ENCODE measurements around the gene POR.
A peak's percentile ranks its signal among the peaks of the same experiment; 100 is the strongest.
"Not testable (repeated sequence)": the region's sequence is repeated elsewhere in the genome, so short reads cannot be mapped to it uniquely, and the experiment has no call there.

The POR gene

GRCh38 chr7:75914655-75915415 is at the start of gene POR:
TSS of gene POR (plus strand) at chr7:75915155. CDS start at chr7:75954002, 38,847 bp downstream.
- no peaks in the 10 kb centered on the region for H3K27me3 Mint-ChIP-seq
- H3K4me1 Mint-ChIP-seq (ENCODE audit: low read depth): peaks cover 37% of the 10 kb centered on the region

GRCh38 chr7:75866114-75866488 is 48.9 kb upstream of the POR start:
- no peak for DNase-seq
- H3K27me3 Mint-ChIP-seq: peaks cover 8% of the 10 kb centered on the region
- H3K27ac Mint-ChIP-seq: no peak overlapping the region
- peaks cover 29% of the 10 kb centered on the region for H3K4me1 Mint-ChIP-seq (ENCODE audit: low read depth)
- H3K36me3 Mint-ChIP-seq (ENCODE audit: low read depth): no peaks in the 10 kb centered on the region
- H3K9me3 Mint-ChIP-seq: no peaks in the 10 kb centered on the region
- H3K4me3 Mint-ChIP-seq: no peak overlapping the region

More at GRCh38 chr7:75914655-75915415, at the start of gene POR:
- H3K27ac Mint-ChIP-seq: peak within 1 kb of the TSS; percentile 90
- peak; percentile 99 for DNase-seq
- H3K4me3 Mint-ChIP-seq: peak within 1 kb of the TSS; percentile 84
- peaks cover 6% of the 10 kb centered on the region for H3K36me3 Mint-ChIP-seq (ENCODE audit: low read depth)
- no peaks in the 10 kb centered on the region for H3K9me3 Mint-ChIP-seq

DNA sequence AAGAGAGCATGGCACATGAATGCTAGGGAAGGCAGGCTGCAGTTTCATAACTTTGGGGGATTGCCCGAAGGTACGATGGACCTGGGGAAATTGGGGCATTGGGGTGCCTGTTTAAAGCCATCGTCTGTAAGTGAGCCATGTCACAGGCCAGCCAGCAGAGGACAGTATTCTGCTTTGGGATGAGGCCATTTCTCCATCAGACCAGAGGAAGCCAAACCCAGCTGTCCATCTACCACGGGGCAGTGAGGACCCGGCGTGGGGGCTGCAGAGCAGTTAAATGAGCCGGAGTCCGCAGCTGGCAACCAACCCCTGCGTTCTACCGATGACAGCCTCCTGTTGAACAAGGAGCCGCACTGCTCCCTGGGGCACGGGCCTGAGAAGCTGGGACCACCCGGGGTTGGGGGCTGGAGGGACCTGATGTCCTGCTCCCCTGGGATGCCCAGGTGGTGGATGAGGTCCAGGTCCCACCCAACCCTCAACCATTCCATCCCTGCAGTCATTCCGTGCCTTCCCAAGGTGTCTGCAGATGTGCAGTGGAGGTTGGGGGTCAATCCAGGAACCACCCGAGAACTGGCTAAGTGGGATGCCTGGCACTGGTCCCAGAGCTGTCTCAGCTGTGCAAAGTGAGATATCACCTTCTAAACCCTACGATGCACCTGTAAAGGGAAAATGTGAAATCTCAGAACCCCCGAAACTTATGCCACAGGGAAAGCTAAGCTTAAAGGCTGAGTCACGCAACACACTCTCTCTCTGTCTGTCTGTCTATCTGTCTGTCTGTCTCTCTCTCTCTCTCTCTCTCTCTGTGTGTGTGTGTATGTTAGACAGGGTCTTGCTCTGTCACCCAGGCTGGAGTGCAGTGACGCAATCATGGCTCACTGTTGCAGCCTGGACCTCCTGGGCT is 48.2 kb upstream of the POR start:
- no peaks in the 10 kb centered on the region for H3K36me3 Mint-ChIP-seq (ENCODE audit: low read depth)
- no peaks in the 10 kb centered on the region for H3K9me3 Mint-ChIP-seq
- no peak overlapping the region for H3K4me3 Mint-ChIP-seq
- H3K27ac Mint-ChIP-seq: no peak overlapping the region
- H3K4me1 Mint-ChIP-seq (ENCODE audit: low read depth): peaks cover 29% of the 10 kb centered on the region
- H3K27me3 Mint-ChIP-seq: peaks cover 8% of the 10 kb centered on the region
- peak; percentile 61 for DNase-seq

- Mint-ChIP-seq H3K27me3 (peaks cover 8% of the 10 kb centered on the region), H3K9me3 (no peaks in the 10 kb centered on the region), H3K36me3 (ENCODE audit: low read depth) (no peaks in the 10 kb centered on the region)
Measured at GRCh38 chr7:75867390-75867717, 47.6 kb upstream of the POR start.

DNA sequence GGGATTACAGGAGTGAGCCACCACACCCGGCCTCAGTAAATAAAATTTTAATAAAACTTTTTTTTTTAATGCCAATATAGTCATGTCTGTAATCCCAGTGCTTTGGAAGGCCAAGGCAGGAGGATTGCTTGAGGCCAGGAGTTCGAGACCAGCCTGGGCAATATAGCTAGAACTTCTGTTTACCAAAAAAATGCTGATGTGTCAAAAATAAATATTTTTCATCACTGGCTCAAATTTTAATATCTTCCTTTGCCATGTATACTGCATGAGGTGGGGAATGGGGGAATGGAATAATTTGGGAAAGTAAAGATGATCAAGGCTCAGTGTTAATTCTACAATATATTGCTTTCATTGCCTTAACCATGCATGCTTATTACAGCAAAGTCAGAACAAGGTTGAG is 46.8 kb upstream of the POR start:
- no peak for DNase-seq
- Mint-ChIP-seq H3K4me1 (ENCODE audit: low read depth) (peaks cover 32% of the 10 kb centered on the region), H3K9me3 (no peaks in the 10 kb centered on the region), H3K27ac (no peak overlapping the region), H3K36me3 (ENCODE audit: low read depth) (no peaks in the 10 kb centered on the region), H3K4me3 (no peak overlapping the region), H3K27me3 (peaks cover 8% of the 10 kb centered on the region)

More at GRCh38 chr7:75867390-75867717, 47.6 kb upstream of the POR start:
- no peak for DNase-seq
- H3K4me1 Mint-ChIP-seq (ENCODE audit: low read depth): peaks cover 32% of the 10 kb centered on the region
- H3K4me3 Mint-ChIP-seq: no peak overlapping the region
- H3K27ac Mint-ChIP-seq: no peak overlapping the region

- peak overlapping the region; percentile 25 for H3K4me3 Mint-ChIP-seq
- H3K9me3 Mint-ChIP-seq: no peaks in the 10 kb centered on the region
- peak overlapping the region; percentile 69 for H3K27ac Mint-ChIP-seq
- H3K4me1 Mint-ChIP-seq (ENCODE audit: low read depth): peaks cover 32% of the 10 kb centered on the region
- no peak for DNase-seq
- H3K27me3 Mint-ChIP-seq: peaks cover 6% of the 10 kb centered on the region
- H3K36me3 Mint-ChIP-seq (ENCODE audit: low read depth): no peaks in the 10 kb centered on the region
Measured at GRCh38 chr7:75869776-75870379, 45.1 kb upstream of the POR start.

- Mint-ChIP-seq H3K4me3 (peak overlapping the region; percentile 60), H3K4me1 (ENCODE audit: low read depth) (peaks cover 32% of the 10 kb centered on the region), H3K27ac (peak overlapping the region; percentile 86), H3K27me3 (peaks cover 5% of the 10 kb centered on the region), H3K36me3 (ENCODE audit: low read depth) (no peaks in the 10 kb centered on the region), H3K9me3 (no peaks in the 10 kb centered on the region)
- DNase-seq: peak; percentile 62
Measured at GRCh38 chr7:75870557-75871161, 44.3 kb upstream of the POR start.

DNA sequence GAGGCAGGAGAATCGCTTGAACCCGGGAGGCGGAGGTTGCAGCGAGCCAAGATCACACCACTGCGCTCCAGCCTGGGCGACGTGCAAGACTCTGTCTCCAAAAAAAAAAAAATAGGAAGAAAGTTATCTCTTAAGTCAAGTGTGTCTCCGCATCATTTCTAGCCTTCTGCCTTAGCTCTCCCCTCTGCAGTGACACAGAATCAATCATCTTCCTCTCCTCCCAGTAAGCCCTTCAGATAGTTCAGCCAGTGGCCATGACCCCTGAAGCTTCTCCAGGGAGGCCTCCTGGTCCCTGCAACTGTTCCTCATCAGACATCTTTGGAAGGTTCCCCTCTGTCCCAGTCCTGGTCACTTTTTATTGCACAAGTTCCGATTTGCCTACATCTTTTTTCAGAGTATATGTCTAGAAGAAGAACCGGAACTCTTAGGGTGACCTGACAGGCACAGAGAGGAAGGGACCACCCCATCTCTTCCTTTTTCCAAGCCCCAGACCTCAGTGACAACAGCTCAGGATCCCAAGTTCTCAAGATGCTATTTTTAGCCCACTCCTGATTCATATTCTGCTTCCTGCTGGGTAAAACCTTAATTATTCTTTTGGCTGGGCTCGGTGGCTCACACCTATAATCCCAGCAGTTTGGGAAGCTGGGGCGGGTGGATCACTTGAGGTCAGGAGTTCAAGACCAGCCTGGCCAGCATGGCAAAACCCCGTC is 42.7 kb upstream of the POR start:
- DNase-seq: no peak
- Mint-ChIP-seq H3K4me1 (ENCODE audit: low read depth) (peaks cover 26% of the 10 kb centered on the region), H3K27ac (peak overlapping the region; percentile 22), H3K36me3 (ENCODE audit: low read depth) (no peaks in the 10 kb centered on the region), H3K9me3 (no peaks in the 10 kb centered on the region), H3K27me3 (no peaks in the 10 kb centered on the region), H3K4me3 (no peak overlapping the region)

- not testable (repeated sequence) for H3K27me3 Mint-ChIP-seq; H3K27ac Mint-ChIP-seq; H3K36me3 Mint-ChIP-seq (ENCODE audit: low read depth); H3K9me3 Mint-ChIP-seq; H3K4me3 Mint-ChIP-seq; DNase-seq
- H3K4me1 Mint-ChIP-seq (ENCODE audit: low read depth): peaks cover 29% of the 10 kb centered on the region
Measured at GRCh38 chr7:75874180-75874579, 40.8 kb upstream of the POR start.

GRCh38 chr7:75875113-75876080 is 39.6 kb upstream of the POR start:
- Mint-ChIP-seq H3K27ac (no peak overlapping the region), H3K9me3 (no peaks in the 10 kb centered on the region), H3K4me3 (no peak overlapping the region), H3K4me1 (ENCODE audit: low read depth) (peaks cover 28% of the 10 kb centered on the region), H3K36me3 (ENCODE audit: low read depth) (peaks cover 15% of the 10 kb centered on the region), H3K27me3 (no peaks in the 10 kb centered on the region)
- DNase-seq: no peak

- H3K4me1 Mint-ChIP-seq (ENCODE audit: low read depth): peaks cover 28% of the 10 kb centered on the region
- no peak overlapping the region for H3K27ac Mint-ChIP-seq
- no peaks in the 10 kb centered on the region for H3K9me3 Mint-ChIP-seq
- no peak overlapping the region for H3K4me3 Mint-ChIP-seq
- DNase-seq: no peak
- peaks cover 24% of the 10 kb centered on the region for H3K36me3 Mint-ChIP-seq (ENCODE audit: low read depth)
- no peaks in the 10 kb centered on the region for H3K27me3 Mint-ChIP-seq
Measured at GRCh38 chr7:75876126-75876881, 38.7 kb upstream of the POR start.

DNA sequence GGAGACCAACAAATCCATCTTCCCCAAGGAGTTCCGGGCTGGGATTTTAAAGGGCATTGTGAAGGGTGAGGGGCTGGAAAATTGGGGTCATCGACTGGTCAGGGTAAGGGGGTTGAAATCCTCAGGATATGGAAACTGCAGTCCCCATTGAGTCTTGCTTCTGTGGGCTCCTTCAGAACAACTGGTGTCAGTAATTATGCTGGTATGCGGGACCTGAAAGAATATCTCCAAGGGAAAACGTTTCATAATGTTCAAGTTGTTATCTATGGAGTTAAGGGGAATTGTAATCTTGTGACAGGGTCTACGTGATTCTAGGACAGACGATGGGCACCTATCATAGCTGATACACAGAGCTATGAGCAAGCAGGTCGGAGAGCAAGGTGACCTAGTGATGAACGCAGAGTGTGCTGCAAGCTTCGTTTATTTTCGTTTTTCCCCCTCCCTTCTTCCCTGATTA is 36.6 kb upstream of the POR start:
- H3K27me3 Mint-ChIP-seq: no peaks in the 10 kb centered on the region
- DNase-seq: no peak
- H3K9me3 Mint-ChIP-seq: no peaks in the 10 kb centered on the region
- H3K36me3 Mint-ChIP-seq (ENCODE audit: low read depth): peaks cover 43% of the 10 kb centered on the region
- peak overlapping the region; percentile 93 for H3K4me3 Mint-ChIP-seq
- H3K4me1 Mint-ChIP-seq (ENCODE audit: low read depth): peaks cover 36% of the 10 kb centered on the region
- peak overlapping the region; percentile 94 for H3K27ac Mint-ChIP-seq

All from activated T-cell treated with anti-CD3 and anti-CD28 coated beads, Interleukin-2, amount 50 U/mL, for 24 hours (primary cell).